ENCODE measurements around the gene AIG1. TPM values are rescaled to one million over a fixed set of nuclear protein-coding genes. Genes with fewer than 3 reads are reported as not detected.
"Not testable (repeated sequence)": the region's sequence is repeated elsewhere in the genome, so short reads cannot be mapped to it uniquely, and the experiment has no call there.

The AIG1 gene
- total RNA-seq, 1 donor from 2014 or later = 71.6 TPM

- DNase-seq (ENCODE audit: missing footprints); intact Hi-C loops (cut with DNase I); ATAC-seq: not testable (repeated sequence)
Observed at GRCh38 chr6:143084019-143084418, 23.3 kb downstream of the AIG1 start.

GRCh38 chr6:143087335-143087734, 26.6 kb downstream of the AIG1 start:
- intact Hi-C loops (cut with DNase I); ATAC-seq: not testable (repeated sequence)
- DNase-seq (ENCODE audit: missing footprints) = peak; percentile 55

- DNase-seq (ENCODE audit: missing footprints) (no peak), ATAC-seq (no peak)
- intact Hi-C loops (cut with DNase I) = no loop called here
Observed at GRCh38 chr6:143087856-143088255, 27.2 kb downstream of the AIG1 start.

GRCh38 chr6:143090314-143091044, 29.8 kb downstream of the AIG1 start:
- DNase-seq (ENCODE audit: missing footprints) (no peak), ATAC-seq (no peak)
- intact Hi-C loops (cut with DNase I) = no loop called here

GRCh38 chr6:143092768-143093167, 32.1 kb downstream of the AIG1 start:
- no peak for DNase-seq (ENCODE audit: missing footprints)
- no peak for ATAC-seq
- intact Hi-C loops (cut with DNase I) = no loop called here

- DNase-seq (ENCODE audit: missing footprints) (no peak), ATAC-seq (no peak)
- intact Hi-C loops (cut with DNase I) = no loop called here
Observed at GRCh38 chr6:143093290-143093689, 32.6 kb downstream of the AIG1 start.

- ATAC-seq (no peak), DNase-seq (ENCODE audit: missing footprints) (no peak)
- intact Hi-C loops (cut with DNase I) = no loop called here
Observed at GRCh38 chr6:143096403-143096802, 35.7 kb downstream of the AIG1 start.

- intact Hi-C loops (cut with DNase I) = no loop called here
- DNase-seq (ENCODE audit: missing footprints) (no peak), ATAC-seq (no peak)
Observed at GRCh38 chr6:143097224-143097795, 36.6 kb downstream of the AIG1 start.

GRCh38 chr6:143098054-143098671, 37.5 kb downstream of the AIG1 start:
- ATAC-seq (no peak), DNase-seq (ENCODE audit: missing footprints) (no peak)
- intact Hi-C loops (cut with DNase I) = no loop called here

- no peak for DNase-seq (ENCODE audit: missing footprints)
- intact Hi-C loops (cut with DNase I) = no loop called here
- no peak for ATAC-seq
Observed at GRCh38 chr6:143099647-143100046, 39.0 kb downstream of the AIG1 start.

GRCh38 chr6:143100429-143100828, 39.7 kb downstream of the AIG1 start:
- intact Hi-C loops (cut with DNase I) = no loop called here
- ATAC-seq = no peak
- no peak for DNase-seq (ENCODE audit: missing footprints)

GRCh38 chr6:143103916-143104315, 43.2 kb downstream of the AIG1 start:
- ATAC-seq = no peak
- intact Hi-C loops (cut with DNase I) = no loop called here
- DNase-seq (ENCODE audit: missing footprints) = no peak

GRCh38 chr6:143107440-143107839, 46.8 kb downstream of the AIG1 start:
- intact Hi-C loops (cut with DNase I) = no loop called here
- ATAC-seq = no peak
- no peak for DNase-seq (ENCODE audit: missing footprints)

GRCh38 chr6:143107911-143108761, 47.4 kb downstream of the AIG1 start:
- no peak for ATAC-seq
- no peak for DNase-seq (ENCODE audit: missing footprints)
- intact Hi-C loops (cut with DNase I) = no loop called here

GRCh38 chr6:143109196-143109595, 48.5 kb downstream of the AIG1 start:
- DNase-seq (ENCODE audit: missing footprints) (no peak), ATAC-seq (no peak)
- intact Hi-C loops (cut with DNase I) = no loop called here

GRCh38 chr6:143110572-143110971, 49.9 kb downstream of the AIG1 start:
- intact Hi-C loops (cut with DNase I) = no loop called here
- ATAC-seq (no peak), DNase-seq (ENCODE audit: missing footprints) (no peak)

- intact Hi-C loops (cut with DNase I) = no loop called here
- no peak for ATAC-seq
- no peak for DNase-seq (ENCODE audit: missing footprints)
Observed at GRCh38 chr6:143110996-143111395, 50.3 kb downstream of the AIG1 start.

- DNase-seq (ENCODE audit: missing footprints) (no peak), ATAC-seq (no peak)
- intact Hi-C loops (cut with DNase I) = no loop called here
Observed at GRCh38 chr6:143111443-143111842, 50.8 kb downstream of the AIG1 start.

- intact Hi-C loops (cut with DNase I) = no loop called here
- ATAC-seq = no peak
- no peak for DNase-seq (ENCODE audit: missing footprints)
Observed at GRCh38 chr6:143112084-143112768, 51.5 kb downstream of the AIG1 start.
